Hematopoietic multipotent progenitor cell treated with erythropoietin and hydrocortisone succinate and interleukin-3 and kit ligand, for 6 days (in vitro differentiated cells): ENCODE results near the gene UBXN11.

Source experiments
- DNase-seq: peaks from one replicate; pipeline ENCODE4 v3.0.0-alpha.2; 2015

UBXN11 gene, protein sequence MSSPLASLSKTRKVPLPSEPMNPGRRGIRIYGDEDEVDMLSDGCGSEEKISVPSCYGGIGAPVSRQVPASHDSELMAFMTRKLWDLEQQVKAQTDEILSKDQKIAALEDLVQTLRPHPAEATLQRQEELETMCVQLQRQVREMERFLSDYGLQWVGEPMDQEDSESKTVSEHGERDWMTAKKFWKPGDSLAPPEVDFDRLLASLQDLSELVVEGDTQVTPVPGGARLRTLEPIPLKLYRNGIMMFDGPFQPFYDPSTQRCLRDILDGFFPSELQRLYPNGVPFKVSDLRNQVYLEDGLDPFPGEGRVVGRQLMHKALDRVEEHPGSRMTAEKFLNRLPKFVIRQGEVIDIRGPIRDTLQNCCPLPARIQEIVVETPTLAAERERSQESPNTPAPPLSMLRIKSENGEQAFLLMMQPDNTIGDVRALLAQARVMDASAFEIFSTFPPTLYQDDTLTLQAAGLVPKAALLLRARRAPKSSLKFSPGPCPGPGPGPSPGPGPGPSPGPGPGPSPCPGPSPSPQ

DNA sequence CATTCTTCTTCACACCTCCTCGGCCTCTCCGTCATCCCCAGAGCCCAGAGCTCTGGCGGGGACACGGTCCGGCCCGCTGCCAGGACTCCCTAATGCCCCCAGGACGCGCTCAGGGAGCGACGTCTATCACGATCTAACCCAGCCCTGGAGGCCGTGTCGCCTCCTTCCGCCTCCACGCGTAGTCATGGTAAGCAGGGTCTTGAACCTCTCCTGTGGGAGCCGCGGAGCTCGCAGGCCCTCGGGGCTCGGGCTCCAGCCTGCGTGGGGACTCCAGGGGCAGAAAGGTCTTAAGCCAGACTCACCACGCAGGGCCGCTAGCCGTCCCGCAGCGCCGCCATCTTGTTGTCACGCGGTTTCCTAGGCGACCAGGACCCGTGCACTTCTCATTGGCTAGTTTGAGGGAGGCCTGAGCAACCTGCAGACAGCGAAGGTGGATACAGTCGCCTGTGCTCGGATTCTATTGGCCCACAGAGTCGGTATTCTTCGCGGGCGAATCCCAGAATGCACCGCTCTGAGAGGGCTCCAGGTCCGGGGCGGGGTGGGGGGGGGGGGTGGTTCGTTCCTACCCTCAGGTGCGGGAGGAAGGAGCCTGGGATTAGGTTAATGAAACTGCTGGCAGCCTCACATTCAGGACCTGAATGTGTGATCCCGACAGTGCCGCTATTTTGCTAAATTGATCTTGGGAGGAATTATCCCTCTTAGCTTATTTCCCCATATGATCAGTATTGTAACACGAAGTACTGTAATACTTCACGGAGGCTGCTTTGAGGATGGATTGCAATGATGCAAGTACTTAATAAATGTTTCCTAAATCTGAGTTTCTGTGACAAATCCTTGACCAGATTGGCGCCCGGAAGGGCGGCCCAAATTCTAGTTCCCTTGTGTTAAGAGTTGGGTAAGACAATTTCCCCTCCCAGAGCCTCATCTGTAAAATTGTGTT, at the start of gene UBXN11:
Gene UBXN11, minus strand, starts transcription at position 347 of the 940 bp plus-strand sequence. CDS start 3,753 bp downstream, outside the sequence.
- peak; percentile 99 for DNase-seq

DNA sequence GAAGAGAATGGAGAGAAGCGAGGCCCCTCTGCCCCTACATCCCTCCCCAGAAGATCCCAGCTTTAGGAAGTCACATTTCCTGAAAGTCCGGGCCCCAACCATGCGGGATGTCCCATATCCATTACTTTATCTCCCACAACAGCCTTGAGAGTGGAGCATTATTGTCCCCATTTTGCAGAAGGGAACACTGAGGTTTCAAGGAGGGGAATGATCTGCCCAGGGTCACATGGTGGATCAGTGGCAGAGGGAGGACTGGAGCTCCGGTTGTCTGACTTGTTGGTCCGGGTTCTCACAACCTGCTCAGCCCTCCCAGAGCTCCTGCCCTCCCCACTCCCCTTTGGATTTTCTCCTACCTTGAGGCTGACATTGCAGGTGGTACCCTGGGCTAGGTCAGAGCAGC, 49.7 kb upstream of the UBXN11 start:
- DNase-seq, result no peak

DNA sequence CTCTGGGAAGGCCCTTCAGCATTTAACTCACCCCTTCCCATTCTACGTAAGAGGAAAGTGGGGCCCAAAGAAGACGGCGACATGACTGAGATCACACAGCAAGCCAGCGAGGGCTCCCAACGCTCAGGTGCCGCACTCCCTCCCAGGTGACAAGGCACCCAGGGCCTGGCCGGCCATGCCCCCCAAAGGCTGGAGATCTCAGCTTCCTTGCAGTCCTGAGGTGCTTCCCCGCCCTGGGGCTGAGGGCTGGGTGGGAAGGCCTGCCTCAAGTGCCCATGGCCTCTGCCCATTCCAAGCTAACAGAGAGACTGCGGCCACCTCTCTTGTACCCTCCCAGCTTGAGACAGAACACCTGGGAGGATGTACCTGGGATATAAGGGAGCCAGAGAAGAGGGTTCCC, 48.5 kb upstream of the UBXN11 start:
- DNase-seq, result no peak

DNA sequence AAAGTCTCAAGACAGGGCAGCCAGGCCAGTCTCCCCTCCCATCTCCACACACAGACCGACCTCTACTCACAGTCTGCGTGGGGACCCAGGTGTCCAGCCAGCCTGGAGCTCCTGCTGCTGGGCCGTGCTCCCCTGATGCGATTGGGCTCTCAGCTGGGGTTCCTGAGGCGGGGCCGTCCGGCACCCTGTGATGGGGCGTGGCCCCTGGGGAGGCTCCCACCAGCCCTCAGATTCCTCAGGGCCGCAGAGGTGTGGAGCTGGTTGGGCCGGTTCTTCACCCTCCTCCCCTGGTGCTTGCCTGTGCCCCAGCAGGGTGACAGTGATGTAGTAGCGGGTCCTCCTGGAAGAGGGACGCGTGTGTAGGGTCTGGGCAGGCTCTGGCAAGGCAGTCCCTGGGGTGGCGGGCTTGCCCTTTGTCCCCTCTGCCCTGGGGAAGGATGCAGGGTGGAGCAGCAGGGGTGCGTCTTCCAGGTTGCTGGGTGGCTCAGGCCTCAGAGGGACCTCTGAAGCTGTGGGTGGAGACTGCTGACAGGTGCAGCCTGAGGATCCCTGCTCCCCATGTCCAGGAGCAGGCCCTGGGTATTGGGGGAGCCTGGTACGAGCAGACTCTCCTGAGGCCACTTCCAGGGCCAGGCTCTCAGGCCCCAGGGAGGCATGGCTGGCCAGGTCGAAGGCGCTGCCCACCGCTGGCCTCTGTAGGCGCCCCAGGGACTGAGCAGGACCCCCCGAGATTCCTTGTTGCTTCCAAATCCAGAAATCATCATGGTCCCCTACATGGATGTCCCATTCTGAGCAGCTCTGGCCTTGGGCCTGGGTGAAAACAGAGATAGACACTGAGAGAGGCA, 47.8 kb upstream of the UBXN11 start, which contains the start of gene CRYBG2:
Gene CRYBG2, minus strand, starts transcription at position 155 of the 845 bp plus-strand sequence. CDS start 7,473 bp downstream, outside the sequence.
- DNase-seq, result no peak

DNA sequence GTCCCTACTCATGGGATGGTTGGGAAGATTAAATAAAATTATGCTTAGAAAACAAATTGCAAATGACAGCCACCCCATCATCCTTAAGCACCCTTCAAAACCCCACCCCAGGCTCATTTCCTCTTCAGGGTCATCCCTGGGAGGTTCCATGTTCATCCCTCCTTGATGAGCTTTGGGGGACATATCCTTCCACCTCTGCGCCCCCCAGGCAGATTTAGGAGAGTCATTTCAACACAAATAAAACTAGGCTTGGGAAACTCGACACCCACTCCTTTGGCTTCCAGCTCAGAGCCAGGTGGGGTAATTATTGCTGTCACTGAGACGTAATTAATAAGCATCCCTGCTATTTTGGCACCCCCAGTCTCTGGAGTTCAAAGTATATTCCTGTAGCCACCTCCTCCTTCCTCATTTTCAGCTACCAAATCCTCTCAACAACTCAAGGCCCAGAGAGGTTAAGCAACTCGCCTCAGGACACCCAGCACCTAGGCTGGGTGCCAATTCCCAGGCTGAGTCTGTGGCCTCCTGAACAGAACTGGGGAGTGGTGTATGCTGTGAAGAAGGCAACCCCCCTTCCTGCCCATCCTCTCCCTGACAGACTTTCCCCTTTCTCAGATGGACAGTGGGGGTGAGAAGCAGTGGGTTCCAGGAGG, 46.9 kb upstream of the UBXN11 start:
- DNase-seq, result no peak

DNA sequence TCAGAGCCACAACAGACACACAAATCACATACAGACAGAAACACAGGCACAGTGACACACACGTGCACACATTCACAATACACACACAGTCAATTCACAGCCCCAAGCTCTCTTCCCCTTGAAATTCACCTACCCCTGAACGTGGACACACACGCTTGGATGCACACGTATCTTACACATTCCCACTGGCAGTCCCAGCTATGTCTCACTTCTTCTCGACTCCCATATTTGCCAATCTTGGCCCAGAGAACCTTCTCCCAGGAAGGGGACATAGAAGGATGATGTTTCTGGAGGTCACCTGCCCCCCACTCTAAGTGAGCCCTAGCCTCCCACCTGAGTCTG, 45.9 kb upstream of the UBXN11 start:
- DNase-seq, result no peak

DNA sequence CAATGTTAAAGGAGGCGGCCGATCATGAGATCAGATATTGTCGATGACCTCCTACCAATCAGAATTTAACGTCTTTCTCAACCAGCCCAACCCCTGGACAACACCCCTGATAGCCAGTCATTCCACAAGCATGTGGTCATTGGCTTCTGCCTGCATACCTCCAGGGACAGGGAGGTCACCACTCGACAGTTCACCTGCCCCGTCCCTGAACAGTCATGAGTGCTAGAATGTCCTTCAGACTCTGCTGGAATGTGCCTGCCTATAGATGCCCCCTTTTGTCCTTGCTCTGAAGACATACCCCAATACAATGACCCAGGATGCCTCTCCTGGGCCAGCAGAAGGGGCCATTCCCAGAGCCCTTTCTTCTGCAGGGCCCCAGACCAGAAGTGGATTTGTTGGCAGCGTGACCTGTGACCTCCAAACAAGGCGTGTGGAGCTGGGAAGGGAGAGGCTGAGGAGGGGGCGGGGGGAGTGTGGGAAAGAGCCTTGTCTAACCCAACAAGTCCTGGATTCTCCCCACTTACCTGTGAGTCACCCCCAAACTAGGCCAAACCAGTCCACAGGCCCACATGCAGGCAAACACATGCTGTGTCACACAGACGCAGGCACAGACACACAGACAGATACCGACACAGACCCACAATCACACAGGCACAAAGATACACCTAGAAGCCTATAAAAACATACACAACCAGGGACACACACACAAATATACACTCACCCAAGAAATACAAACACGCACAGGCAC, 45.3 kb upstream of the UBXN11 start:
- no peak for DNase-seq

DNA sequence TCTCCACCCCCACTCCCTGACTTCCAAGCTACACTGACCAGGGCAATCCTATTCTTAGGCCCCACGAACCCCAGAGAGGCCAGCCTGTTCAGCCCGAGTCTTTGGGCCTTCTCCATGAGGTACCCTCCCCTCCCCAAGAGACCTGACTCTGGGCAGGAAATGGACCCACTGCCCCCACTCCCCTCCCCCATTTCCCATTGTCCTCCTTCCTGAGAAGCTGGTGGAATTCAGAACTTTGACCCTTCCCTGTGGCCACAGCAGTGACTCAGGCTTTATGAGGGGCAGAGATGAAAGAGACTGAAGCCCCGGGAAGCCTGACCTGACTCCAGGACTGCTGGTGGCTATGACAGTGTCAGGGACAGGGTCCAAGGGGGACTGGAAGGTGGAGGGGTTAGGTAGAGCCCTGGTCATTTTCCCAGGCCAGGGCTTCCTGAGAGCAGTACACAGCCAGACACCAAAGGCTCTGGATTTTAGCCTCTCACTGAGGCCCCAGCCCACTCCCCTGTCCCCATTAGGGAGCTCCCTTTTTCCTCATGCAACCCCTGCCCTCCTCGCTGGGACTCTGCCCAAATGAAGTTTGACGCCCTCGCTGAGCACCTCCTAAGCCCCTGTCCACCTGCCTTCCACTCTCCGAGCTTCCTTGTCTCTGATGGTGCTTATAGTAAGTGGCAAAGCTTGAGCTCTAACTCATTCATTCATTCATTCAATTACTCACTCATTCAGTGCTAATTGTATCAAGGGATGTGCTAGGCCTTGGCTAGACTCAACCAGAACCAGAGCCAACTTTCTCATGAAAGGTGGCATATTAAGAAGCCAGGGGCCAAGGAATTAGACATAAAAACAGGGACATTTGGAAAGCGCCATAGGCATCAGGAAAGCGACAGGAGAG, 44.5 kb upstream of the UBXN11 start:
- DNase-seq, result no peak

DNA sequence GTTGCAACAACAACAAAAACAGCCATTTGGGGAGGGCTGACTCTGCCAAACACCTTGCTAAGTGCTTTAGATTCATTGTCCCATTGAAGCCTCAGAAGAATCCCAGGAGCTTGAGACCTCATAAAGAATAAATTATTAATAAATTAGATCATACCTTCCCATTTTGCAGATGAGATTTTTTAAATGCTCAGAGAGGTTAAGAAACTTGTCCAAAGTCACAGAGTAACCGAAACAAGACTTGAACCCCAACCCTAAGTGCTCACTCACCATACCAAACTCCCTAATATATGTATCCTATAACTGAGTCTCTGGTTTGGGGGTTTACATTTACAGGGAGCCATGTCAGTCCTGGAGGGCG, 43.9 kb upstream of the UBXN11 start:
- no peak for DNase-seq

DNA sequence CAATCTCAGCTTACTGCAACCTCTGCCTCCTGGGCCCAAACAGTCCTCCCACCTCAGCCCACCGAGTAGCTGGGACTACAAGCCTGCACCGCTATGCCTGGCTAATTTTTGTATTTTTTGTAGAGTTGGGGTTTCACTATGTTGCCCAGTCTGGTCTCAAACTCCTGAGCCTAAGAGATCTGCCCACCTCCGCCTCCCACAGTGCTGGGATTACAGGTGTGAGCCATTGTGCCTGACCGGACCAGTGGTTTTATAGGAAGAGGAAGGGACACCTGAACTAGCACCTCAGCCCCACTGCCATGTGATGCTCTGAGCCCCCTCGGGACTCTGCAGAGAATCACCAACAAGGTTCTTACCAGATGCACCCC, 43.4 kb upstream of the UBXN11 start:
- no peak for DNase-seq

DNA sequence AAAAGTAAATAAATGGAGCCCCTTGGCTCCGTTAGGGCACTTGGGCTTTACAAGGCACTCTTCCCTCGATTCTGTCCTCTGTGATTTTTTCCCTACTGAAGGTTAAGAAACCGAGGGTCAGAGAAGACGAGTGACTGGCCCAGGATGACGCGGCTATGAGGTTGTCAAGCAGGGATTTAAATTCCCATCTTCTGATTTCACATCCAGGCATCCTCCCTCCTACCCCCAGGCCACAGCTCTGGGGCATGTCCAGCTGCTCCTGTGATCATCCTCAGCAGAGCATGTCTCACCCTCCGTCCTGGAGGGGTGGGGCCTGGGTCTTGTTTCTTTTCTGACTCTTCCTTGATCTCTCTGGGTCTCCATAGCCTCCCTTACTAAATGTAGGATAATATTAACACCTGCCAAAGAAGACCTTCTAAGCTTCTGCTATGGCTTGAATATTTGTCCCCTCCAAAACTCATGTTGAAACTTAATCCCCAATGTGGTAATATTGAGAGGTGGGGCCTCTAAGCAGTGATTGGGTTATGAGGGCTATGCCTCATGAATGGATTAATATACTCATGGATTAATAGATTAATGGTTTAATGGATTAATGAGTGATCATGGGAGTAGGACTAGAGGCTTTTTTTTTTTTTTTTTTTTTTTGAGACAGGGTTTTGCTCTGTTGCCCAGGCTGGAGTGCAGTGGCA, 42.9 kb upstream of the UBXN11 start:
- no peak for DNase-seq

DNA sequence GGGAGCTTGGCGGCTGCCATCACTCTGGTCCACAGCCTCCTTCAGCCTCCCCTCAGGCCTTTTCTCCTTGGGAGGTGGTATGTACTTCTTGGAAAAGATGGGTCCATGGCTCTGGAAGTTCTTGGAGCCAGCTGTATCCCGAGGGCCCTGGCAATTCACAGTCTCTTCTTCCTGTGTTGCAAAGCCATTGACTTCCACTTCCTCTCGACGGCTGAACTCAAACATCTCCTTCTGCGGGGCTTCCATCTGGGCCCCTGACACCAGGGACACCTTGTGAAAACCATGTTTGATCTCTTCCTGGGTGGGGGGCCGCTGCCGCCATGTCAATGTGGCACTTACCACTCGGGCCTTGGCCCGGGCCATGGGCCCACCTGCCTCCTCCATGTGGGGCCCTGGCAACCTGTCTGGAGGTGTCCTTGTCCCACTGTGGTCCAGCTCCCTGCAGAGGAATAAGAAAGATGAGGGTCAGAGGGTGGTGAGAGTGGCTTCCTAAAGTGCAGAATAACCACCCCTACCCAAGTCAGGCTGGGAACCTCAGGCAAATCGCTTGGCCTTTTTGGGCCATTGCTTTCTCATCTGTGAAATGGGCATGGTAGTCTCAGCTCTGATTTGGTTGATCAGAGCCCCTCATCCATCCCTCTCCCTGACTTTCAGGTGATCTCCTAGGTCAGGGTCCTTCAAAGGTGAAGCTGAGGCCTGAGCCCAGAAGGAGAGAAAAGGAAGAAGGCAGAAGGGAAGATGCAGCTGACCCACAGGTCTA, 40.0 kb upstream of the UBXN11 start:
- no peak for DNase-seq

DNA sequence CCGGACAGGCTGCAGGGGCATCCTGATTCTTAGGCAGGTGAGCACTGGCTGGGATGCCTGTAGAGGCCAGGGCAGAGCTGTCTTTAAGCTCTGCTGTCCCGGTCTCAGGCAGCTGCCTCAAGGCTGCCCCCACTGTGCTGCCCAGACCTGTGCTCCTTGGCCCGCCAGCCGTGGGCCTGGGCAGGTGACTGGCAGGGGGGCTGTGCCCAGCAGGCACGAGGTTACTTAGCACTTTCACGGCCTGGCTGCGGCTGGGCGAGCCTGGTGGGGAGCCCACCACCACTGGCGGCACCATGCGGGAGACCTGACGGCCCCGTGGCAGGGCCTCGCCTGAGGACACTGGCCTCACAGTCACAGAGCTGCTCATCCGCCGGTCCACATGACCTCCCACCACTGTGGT, 39.3 kb upstream of the UBXN11 start:
- no peak for DNase-seq

DNA sequence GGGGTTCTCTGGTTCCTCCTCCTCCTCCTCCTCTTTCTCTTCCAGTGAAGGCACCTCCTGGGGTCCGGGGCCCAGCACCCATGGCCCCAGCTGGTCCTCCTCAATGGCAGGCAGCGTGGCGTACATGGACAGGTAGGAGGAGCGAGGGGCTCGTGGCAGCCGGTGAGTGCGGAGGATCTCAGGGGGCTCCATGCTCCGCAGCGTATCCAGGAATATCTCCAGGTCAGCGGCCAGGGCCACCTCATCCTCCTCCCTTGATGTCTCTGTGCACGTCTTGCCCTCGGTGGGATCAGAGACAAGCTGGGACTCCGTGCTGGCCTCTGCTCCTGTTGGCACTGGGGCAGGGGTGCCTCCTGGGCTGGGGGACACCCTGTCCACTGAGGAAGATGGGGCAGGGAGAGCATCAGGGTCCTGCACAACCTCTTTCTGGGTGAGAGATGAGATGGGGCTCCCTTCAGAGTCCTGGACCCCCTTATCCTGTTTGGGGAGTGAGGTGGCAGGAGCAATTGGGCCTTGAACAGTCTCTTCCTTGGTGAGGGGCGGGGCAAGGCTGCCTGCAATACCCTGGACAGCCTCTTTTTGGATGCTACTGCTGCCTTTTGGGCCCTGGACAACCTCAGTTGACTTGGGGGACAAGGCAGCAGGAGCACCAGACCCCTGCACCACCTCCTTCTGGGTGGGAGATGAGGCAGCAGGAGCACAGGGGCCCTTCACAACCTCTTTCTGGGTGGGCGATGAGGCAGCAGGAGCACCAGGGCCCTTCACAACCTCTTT, 37.9 kb upstream of the UBXN11 start:
- DNase-seq, result no peak

DNA sequence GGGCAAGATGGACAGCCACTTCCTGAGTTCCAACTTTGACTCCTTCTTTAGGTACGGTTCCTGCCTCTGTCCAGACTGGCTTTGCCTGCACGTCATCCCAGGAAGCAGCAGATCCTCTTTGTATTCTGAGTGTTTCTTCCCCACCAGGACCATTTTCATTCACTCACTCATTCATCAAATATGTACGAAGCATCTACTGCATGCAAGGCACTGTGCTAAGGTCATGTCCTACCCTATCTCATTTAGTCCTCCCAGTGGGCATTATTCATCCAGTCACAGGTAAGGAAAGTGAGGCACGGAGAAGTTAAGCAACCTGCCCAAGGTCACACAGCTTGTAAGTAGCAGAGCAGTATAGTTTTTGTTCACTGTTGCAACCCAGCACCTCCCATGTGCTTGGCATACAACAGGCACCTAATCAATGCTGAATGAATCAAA, 33.6 kb upstream of the UBXN11 start:
- DNase-seq, result no peak

DNA sequence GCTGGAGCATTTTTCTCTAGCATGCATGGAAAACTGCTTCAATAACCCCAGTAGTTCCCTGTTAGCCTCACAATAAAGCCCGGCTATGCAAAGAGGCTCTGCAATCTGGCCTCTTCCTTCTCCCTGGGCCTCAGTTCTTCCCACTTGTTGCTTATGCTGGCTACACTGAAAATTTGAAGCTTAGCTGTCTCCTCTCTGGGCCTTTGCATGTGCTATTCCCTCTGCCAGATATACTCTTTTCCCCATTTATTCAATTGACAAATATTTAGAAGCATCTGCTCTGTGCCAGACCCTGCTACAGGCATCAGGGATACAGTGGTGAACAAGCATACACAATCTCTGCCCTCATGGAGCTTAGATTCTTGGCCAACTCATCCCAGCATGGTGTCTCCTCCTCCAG, 32.2 kb upstream of the UBXN11 start:
- no peak for DNase-seq

DNA sequence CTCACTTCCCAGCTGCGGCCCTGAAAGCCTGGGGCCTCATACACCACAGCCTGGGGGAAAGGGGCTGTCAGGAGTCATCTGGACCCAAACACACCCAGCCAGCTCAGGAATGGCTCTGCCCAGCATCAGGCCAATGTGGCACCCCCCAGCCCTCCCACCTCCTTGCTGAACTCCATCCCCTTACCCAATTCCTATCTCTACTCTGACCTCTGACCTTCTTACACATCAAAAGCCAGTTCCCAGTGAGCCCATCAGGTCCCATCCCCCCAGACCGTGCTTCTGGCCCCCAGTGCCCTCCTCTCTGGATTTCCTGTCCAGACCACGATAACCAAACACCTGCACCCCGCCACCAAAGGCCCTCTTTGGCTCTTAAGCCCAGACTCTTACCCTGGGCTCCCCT, 31.2 kb upstream of the UBXN11 start:
- DNase-seq, result no peak

DNA sequence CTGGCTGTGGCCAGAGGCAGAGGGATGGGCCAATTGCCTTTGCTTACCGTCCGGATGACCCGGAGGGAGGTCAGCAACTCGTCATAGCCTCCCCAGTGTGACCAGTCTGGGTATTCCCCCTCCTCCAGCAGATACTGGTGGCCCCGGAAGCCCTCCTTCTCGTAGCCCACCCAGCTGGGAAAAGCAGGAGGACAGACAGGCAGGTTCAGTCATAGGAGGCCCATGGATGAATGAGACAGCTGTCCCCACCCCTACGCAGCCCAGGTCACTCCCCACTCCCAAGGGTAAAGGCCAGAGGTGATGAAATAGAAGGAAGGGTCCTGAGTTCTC, 30.7 kb upstream of the UBXN11 start:
- DNase-seq, result no peak
